Stimulated activated CD4-positive, alpha-beta T cell treated with anti-CD3 and anti-CD28 coated beads, Interleukin-2, amount 100 ng/mL, for 4 hours (primary cell): Measurements from ENCODE around the gene TSN.

Experiments used
- DNase-seq: peaks from one replicate; pipeline ENCODE4 v3.0.0-alpha.2; 2020; ENCODE audit warnings: low read depth

The TSN gene

DNA sequence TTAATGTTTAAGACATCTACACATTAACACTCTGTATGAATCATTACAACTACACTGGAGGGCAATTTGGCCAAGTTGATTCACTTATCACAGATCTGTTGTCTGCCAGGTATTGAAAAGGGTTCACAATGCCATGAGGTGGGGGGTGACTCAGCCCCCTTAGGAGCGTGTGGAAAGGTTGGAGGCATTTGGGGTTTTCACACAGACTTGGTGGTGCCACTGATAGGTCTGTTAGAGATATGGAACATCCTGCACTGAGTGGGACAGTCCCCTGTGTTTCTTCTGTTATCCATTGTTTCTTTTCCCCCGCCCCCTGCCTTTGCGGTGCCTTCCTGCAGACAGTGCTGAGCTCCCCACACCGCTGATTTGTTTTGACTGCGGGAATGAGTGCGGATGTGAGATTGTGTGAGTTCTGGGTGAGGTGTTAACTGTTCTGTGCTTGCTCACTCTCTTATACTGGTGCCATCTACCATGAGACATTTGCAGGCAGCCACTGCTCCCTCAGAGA is 9.3 kb upstream of the TSN start:
- no peak for DNase-seq

DNA sequence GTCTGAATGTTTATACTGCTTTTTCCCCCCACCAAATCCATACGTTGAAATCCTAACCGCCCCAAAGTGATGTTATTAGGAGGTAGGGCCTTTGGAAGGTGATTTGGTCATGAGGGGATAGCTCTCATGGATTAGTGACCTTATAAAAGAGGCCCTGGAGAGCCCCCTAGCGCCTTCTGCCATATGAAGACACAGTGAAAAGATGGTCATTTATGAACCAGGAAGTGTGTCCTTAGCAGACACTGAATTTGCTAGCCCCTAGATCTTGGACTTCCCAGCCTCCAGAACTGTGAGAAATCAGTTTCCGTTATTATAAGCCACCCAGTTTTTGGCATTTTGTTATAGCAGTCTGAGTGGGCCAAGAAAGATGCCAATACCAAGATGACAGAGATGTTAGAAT is 7.2 kb upstream of the TSN start:
- DNase-seq: no peak

DNA sequence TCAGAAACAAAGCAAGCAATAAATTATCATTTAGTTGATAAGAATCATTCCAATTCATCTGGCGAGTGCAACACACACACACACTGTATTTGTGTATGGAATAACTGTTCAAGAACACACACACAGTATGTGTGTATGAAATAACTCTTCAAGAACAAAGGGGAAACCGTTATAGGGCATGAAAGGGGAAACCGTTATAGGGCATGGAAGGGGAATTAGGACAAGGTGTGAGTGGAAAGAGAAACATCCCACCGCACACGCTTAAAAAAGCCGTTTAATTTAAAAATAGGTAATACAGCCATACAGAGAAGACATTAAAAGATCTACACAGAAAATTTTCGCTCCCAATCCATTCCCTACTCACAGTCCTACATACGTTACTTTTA is 607 bp upstream of the TSN start:
- no peak for DNase-seq

DNA sequence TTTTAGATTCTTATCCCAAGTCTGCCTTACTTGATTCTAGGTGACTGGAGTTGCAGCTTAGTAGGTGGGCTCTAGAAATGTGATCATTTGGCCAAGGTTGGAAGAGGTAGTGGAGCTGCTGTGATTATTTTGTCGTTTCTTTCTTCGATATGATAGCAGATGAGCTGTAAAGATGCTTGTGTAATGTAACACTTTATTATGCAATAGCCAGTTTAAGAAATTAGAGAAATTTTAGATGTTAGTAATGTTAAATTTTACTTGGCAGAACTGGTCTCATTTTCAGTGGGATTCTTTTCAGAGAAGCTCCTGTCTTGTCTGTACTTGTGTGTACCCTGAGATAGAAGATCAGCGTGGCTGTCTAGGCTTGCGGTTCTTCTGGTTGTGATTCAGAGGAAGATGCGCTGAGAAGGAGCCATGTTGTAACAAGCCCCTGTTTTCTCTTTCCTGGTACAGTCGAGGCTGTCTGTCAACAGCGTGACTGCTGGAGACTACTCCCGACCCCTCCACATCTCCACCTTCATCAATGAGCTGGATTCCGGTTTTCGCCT is 9.3 kb downstream of the TSN start:
- no peak for DNase-seq

DNA sequence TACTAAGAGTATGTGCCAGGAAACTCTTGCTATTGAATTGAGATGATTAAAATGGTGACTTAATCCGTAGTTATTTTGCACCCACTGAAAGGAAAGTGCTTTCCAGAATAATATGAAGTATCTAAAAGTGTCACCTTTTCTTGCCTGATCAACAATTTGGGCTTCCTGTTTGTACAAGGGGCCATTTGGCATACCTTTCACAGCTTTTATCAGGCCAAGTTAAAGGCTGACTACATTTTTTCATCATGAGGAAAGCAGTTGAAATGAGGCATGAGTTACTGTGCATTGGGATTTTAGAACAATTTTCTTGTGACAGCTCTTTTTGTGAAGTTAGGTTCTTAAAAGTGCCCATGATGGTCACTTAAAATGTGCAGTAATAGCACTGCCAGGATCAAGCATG is 11.2 kb downstream of the TSN start:
- DNase-seq: no peak

DNA sequence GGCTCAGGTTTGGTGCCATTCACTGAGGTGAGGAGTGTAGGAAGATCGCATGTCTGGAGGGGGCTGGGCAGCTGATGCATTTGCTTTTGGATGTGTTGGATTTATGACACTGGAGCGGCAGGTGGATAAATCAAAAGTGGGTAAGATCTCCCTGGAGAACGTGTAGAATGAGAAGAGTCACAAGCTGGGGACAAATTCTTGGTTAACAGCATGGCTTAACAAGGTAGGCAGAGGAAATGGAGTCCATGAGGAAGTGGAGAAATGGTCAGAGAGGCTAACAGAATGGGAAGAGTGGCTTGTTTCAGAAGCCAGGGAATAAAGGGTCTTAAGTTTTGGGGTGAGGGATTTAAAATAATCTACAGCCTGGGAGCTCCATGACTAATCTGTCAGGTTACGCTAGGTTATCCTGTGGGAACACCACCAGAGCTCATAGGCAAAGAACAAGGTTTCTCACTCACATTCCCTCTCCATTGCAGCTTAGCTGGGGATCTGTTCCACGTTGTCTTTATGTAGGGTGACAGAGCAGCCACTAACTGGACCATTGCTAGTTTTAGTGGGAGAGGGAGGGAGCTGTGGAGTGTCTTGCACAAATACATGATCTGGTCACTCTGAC is 12.8 kb downstream of the TSN start:
- DNase-seq: no peak

DNA sequence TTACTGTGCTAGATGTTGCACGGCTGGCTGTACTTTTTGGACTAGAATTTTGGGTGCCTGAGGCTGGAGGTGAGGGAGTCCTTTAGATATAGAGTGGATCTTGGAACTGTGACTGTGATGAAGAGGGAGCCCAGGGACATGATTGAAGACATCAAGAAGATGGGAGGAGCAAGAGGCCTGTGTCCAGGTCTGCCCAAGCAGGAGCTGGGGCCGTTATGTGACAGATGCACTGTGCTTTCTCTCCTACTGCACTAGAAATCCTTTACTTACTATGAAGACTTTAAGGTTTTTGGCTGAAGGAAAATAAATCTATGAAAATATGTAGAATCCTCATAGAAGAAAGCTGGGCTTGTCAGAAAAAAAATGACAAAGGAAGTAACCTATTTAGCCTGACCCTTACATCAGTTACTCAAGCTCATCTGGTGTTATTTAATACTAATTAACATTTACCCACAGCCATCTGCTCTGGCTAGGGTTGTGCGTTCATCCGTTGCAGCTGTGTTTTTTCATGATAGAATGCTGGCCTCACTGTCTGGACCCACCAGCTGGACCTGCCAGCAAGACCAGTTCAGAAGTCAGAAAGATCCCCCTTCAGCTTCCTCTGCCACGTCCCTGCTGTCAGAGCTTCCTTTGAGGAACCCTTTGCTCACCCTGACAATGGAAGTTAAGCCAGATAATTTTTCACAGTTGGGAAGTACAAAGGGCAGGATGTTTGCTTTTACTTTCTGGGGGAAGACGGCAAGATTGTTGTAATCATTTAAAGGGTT is 16.7 kb downstream of the TSN start:
- DNase-seq: no peak

DNA sequence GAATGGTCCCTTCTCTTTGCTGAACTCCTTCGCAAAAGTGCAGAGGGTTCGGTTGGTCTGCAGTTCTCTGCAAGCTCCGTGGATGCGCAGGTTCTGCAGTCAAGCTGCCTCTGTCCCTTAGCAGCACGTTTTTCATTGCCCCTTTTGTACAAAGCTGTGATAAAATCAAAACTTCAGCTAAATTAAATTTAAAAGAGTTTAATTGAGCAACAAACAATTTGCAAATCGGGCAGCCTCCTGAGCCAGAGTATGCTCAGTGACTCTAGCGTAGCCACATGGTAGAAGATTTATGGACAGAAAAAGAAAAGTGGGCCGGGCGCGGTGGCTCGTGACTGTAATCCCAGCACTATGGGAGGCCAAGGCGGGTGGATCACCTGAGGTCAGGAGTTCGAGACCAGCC is 18.8 kb downstream of the TSN start:
- no peak for DNase-seq

DNA sequence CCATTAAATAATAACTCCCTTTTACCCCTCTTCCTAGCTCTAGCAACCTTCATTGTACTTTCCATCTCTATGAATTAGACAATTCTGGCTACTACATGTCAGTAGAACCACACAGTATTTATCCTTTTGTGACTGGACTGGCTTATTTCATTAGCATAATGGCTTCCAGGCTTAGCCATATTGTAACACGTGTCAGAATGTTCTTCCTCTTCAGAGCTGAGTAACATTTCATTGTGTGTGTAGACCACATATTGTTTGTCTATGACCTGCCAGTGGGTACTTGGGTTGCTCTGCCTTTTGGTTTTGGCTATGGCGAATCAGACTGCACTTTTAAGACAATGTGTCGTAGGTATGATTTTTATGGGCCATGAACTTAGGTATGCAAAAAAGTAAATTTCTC is 20.9 kb downstream of the TSN start:
- DNase-seq: no peak

DNA sequence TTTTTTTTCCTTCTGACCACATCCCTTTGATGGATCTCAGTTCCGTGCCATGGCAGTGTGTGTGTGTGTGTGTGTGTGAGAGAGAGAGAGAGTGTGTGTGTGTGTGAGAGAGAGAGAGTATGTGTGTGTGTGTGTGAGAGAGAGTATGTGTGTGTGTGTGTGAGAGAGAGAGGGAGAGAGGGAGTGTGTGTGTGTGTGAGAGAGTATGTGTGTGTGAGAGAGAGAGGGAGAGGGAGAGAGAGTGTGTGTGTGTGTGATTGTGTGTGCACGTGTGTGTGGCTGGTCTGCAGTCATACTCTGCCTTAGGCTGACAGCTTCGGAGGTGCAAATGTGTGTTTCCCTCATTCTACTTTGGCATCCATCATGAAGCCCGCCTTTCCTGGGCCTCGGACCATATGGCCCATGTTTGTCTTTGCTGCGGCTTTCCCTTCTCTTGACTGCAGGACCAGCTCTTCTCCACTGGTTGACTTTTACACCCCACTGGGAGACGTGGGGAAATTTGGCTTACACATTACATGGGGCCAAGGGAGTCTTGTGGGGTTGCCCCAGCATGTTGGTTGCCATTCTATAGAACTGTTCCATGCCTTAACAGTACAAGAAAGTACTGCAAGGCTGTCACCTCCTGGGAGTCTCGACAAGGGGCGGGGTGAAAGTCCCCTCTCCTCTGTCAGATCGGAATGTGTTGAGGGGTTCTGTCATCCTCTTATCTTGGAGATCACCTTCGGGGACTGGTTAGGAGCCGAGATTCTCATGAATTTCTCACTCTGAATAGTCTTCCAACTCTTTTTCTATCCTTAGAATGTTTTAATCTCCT is 21.6 kb downstream of the TSN start:
- no peak for DNase-seq

DNA sequence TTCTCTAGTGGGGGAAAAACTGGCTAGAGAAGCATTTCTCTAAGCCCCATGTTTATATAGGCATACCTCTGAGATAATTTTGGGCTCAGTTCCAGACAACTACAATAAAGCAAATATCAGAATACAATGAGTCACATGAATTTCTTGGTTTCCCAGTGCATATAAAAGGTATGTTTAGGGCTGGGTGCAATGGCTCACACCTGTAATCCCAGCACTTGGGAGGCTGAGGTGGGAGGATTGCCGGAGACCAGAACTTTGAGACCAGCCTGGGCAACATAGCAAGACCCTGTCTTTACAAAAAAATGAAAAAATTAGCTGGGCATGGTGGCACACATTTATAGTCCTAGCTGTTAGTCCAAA is 22.2 kb downstream of the TSN start:
- DNase-seq: no peak

DNA sequence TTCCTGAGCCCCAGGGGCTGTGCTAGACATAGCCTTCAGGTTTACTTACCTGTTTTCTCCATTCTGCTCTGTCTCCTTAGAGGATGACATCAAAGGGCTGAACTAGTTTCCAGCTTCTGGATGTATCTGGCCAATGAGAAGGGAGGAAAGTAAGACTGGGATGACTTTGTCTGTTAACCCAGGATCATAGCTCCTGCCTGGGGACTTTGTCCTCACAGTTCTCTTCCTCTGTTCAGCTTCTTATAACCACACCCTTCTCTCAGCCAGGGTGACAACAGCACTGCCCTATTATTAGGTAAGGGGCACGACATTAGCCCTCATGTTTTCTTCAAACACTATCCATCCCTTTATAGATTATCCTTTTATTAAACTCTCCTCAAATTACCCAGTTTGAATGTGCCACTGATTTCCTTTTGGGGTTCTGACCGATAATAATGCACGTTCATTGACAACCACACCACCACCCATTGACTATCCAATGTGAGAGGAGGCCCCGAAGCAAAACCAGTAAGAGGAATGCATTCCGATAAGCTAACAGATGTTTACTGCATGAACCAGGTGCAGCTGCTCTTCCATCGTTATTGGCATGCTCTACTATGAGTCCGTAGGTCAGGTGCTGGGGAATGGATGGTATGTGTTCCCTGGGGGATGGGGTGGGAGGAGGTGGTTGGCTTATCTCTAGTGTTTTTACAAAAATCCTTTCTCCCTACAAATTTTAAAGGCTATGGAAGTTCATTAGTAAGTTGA is 23.5 kb downstream of the TSN start:
- no peak for DNase-seq

DNA sequence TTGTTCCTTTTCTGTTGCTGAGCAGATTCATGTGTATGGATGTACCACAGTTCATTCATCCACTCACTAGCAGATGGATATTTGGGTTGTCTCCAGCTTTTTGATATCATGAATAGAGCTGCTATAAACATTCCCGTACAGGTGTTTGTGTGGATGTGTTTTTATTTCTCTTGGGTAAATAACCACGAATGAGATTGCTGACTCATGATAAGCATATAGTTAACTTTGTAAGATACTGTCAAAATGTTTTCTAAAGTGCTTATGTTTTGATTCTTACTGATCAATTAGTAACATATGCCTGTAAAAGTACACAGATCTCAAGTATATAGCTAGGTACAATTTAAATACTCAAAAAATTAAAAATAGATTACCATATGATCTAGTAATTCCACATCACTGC is 27.7 kb downstream of the TSN start:
- DNase-seq: no peak

DNA sequence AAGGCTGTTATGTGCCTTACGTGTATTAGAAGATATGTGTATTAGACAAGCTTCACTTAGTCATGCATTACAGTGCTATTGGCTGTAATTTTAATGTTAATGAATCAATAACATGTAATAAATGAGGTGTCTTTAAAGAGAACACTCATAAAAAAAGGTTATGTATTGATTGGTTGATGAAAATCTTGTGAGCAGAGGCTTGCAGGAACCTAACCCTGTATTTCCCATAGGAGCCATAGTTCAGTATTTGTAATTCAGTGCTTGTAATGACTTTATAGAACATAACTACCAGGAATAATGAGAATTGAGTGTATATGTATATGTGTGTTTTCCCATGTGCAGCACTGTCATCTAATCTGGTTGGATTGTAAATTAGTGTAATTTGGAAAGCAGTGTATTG is 33.2 kb downstream of the TSN start:
- DNase-seq: no peak

DNA sequence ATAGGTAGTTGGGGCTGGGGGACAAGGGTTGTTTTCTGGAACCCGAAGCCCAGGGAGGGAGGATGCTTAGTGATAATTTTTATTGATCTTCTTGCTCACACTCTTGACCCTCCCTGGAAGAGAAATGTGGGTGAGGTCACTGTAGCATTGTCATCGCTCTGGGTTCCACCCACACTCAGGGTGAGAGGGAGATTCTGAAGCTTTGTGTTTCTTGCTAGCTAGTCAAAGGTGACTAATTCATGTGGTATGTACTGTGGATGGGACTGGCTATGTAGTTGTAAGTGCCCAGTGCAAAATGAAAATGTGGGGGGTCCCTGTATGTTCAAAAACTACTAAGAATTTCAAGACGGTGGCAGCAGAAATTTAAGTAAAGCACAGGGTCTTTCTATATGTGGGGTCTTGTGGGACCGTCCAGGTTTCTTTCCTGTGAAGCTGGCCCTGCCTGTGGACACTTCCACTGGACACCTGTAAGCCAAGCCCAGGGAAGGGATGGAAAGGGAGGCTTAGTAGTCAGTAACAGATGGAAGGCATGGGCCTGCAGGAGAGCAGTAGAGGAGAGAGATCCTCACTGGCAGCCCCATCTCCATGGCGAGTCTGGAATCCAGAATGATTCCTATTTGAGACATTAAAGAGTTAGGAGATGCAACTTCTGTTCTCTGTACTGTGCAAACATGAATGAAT is 35.0 kb downstream of the TSN start:
- no peak for DNase-seq

DNA sequence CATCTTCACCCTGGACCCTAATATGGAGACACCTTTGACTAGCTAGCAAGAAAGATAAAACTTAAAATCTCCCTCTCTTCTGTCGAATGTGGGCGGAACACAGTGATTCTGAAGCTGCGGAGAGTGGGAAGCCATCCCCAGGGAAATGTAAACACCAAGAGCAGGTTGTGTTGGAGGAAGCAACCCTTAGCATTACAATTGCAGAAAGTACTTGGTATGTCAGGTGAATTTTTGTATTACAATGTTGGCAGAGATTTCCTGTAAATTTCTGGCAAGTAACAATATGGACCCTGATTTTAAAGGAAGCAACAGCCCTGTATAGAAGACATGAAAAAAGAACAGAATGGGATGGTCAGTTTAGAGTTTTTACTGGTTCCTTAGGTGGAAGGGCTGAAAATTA is 35.8 kb downstream of the TSN start:
- no peak for DNase-seq

DNA sequence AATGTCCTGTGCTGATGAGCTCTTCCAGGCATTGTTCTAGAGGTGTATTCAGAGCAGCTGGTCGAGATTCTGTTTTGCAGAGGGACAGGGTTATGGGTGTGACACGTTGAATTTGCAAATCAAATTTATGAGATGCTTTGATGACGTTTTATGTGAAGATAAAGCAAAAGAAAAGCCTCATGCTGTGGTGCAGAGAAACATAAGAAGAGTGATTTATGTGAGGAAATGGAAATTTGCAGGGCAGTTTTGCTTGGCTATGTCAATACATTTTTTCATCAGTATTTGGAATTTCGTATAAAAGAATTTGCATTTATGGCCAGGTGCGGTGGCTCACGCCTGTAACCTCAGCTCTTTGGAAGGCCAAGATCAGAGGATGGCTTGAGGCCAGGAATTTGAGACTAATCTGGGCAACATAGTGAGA is 36.4 kb downstream of the TSN start:
- DNase-seq: no peak

DNA sequence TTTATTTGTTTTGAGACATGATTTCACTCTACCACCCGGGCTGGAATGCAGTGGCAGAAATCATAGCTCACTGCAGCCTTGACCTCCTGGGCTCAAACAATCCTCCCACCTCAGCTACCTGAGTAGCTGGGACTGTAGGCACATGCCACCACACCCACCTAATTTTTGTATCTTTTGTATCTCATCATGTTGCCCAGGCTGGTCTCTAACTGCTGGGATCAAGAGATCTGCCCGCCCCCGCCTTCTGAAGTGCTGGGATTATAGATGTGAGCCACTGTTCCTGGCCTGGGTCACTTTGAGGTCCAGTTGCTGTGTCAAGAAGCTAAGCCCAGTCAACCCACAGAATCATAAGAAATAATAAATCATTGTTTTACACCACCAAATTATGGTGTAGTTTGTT is 38.4 kb downstream of the TSN start:
- DNase-seq: no peak

DNA sequence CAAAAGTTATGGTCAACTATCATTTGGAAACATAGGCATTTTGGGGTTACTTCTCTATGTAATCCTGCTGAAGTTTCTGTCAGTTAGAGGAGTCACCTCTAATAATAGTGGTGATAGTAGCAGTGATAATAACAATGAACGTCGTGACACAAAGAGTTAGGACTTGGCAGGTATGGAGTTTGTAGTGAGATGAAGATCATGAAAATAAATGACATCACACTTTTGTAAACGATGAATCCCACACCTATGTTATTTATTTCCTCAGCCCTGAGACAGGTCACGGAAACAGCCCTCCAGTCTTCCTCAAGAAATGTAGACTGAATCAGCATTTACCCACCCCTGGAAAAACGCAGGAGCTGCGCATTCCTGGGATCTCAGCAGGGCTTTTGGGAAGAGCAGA is 38.8 kb downstream of the TSN start:
- no peak for DNase-seq

DNA sequence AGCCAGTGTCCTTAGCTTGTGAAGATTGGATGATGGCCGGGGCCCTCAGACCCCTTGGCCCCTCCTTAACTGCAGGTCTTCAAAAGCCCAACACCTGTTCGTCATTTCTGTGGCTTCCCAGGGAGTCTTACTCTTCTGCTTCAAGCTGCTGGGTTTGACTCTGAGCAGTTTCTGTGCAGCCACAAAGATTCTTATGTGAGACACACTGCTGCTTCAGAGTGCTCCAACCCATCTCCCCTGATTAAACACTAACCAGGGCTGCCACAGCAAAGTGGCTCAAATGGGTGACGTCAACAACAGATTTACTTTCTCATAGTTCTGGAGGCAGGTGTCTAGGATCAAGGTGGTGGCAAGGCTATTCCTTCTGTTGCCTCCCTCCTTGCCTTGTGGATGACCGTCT is 40.8 kb downstream of the TSN start:
- DNase-seq: no peak

DNA sequence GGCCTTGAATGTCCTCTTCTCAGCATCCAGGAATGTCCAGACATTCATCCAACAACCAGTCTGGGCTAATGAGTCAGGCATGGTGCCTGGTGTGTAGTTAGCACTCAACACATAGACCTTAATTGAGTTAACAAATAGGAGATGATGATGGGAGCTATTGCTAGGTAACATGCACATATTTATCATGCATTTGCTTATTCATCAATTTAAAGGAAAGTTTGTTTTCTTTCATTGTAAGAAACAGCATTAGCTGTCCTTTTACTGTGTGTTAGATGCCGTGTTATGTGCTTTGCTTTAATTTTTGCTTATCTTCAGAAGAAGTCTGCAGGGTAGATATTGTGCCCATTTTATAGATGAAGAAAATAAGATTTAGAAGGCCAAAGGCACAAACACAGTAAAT is 43.2 kb downstream of the TSN start:
- DNase-seq: no peak

DNA sequence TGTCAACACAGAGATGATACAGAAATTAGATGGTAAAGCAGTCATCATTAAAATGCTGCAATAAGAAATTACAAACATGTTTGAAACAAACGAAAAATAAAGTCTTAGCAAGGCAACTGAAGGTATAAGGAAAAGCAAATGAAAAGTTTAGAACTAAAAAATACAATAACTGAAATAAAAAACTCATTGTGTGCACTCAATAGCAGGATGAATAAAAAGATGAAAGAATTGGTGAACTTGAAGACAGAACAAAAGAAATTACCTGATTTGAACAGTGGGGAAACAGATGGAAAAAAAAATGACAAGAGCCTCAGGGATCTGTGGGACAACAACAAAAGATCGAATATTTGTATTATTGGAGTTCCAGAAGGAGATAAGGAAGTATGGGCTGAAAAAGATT is 46.5 kb downstream of the TSN start:
- DNase-seq: no peak
